ENCODE measurements around the gene ZSCAN20.

Gene ZSCAN20

GRCh38 chr1:33516891-33517567, 44.6 kb downstream of the ZSCAN20 start:
- no peak overlapping the region for H2AK5ac ChIP-seq (ENCODE audit: low read depth, low read length)
- H3K4me1 ChIP-seq (ENCODE audit: control insufficient read depth in 2 of 2, insufficient read depth in 1 of 2, low read depth in 1 of 2, low read length in 2 of 2): no peaks in the 10 kb centered on the region
- no peak overlapping the region for H4K91ac ChIP-seq (ENCODE audit: low read depth, low read length, poor library complexity)
- no peak overlapping the region for H2BK15ac ChIP-seq (ENCODE audit: low read length)
- no peaks in the 10 kb centered on the region for H3K79me1 ChIP-seq (ENCODE audit: low read depth, low read length)
- no peak overlapping the region for H3K4me3 ChIP-seq (ENCODE audit: low read length in 2 of 2)
- H3K27me3 ChIP-seq (ENCODE audit: control insufficient read depth in 3 of 3, insufficient read depth in 3 of 3, low read depth in 1 of 3, low read length in 3 of 3): peaks cover 0 to 24% (median 0%) of the 10 kb centered on the region in 3 experiments
- H3K18ac ChIP-seq (ENCODE audit: low read length): no peak overlapping the region
- WGBS, 2 donors (ENCODE audit: extremely low coverage in 2 of 2, insufficient read length in 2 of 2, insufficient replicate concordance in 1 of 2): no CpG with 5 or more reads among the region's 8 CpGs
- H3K9me3 ChIP-seq (replicated peaks in 1 of 2; ENCODE audit: control insufficient read depth in 2 of 2, insufficient read depth in 1 of 2, low read depth in 1 of 2, low read length in 2 of 2): no peaks in the 10 kb centered on the region
- no peak overlapping the region for H3K9ac ChIP-seq (ENCODE audit: low read depth, low read length, poor library complexity)
- no peak overlapping the region for H2BK5ac ChIP-seq (ENCODE audit: low read length)
- H4K8ac ChIP-seq (ENCODE audit: low read depth, low read length): no peak overlapping the region
- H3K4ac ChIP-seq (ENCODE audit: low read length): no peak overlapping the region
- no peaks in the 10 kb centered on the region for H3K36me3 ChIP-seq (replicated peaks in 1 of 2; ENCODE audit: control insufficient read depth in 2 of 2, insufficient read depth in 2 of 2, low read length in 2 of 2)
- no peak overlapping the region for H3K4me2 ChIP-seq (ENCODE audit: insufficient read depth, low read length, poor library complexity, severe bottlenecking)
- no peak overlapping the region for H2AFZ ChIP-seq (ENCODE audit: low read length)
- H2BK120ac ChIP-seq (ENCODE audit: low read depth, low read length): no peak overlapping the region
- DNase-seq (ENCODE audit: low spot score): no peak
- no peak overlapping the region for H2BK12ac ChIP-seq (ENCODE audit: low read length)
- no peak overlapping the region for H3K27ac ChIP-seq (replicated peaks; ENCODE audit: low read length)
- no peak overlapping the region for H3K23ac ChIP-seq (ENCODE audit: low read depth, low read length, poor library complexity)
- H3K14ac ChIP-seq (ENCODE audit: low read length): no peak overlapping the region

GRCh38 chr1:33517596-33518250, 45.3 kb downstream of the ZSCAN20 start:
- H4K8ac ChIP-seq (ENCODE audit: low read depth, low read length): no peak overlapping the region
- H3K9ac ChIP-seq (ENCODE audit: low read depth, low read length, poor library complexity): no peak overlapping the region
- H3K4ac ChIP-seq (ENCODE audit: low read length): no peak overlapping the region
- H3K79me1 ChIP-seq (ENCODE audit: low read depth, low read length): no peaks in the 10 kb centered on the region
- no peak overlapping the region for H2BK5ac ChIP-seq (ENCODE audit: low read length)
- no peak overlapping the region for H3K4me2 ChIP-seq (ENCODE audit: insufficient read depth, low read length, poor library complexity, severe bottlenecking)
- H4K91ac ChIP-seq (ENCODE audit: low read depth, low read length, poor library complexity): no peak overlapping the region
- peaks cover 0 to 24% (median 0%) of the 10 kb centered on the region in 3 experiments for H3K27me3 ChIP-seq (ENCODE audit: control insufficient read depth in 3 of 3, insufficient read depth in 3 of 3, low read depth in 1 of 3, low read length in 3 of 3)
- no peak overlapping the region for H2AFZ ChIP-seq (ENCODE audit: low read length)
- H3K23ac ChIP-seq (ENCODE audit: low read depth, low read length, poor library complexity): no peak overlapping the region
- H2AK5ac ChIP-seq (ENCODE audit: low read depth, low read length): no peak overlapping the region
- H3K18ac ChIP-seq (ENCODE audit: low read length): no peak overlapping the region
- no peak overlapping the region for H2BK120ac ChIP-seq (ENCODE audit: low read depth, low read length)
- no CpG with 5 or more reads among the region's 12 CpGs for WGBS, 2 donors (ENCODE audit: extremely low coverage in 2 of 2, insufficient read length in 2 of 2, insufficient replicate concordance in 1 of 2)
- no peak overlapping the region for H3K27ac ChIP-seq (replicated peaks; ENCODE audit: low read length)
- no peak overlapping the region for H2BK15ac ChIP-seq (ENCODE audit: low read length)
- no peak overlapping the region for H2BK12ac ChIP-seq (ENCODE audit: low read length)
- no peaks in the 10 kb centered on the region for H3K9me3 ChIP-seq (replicated peaks in 1 of 2; ENCODE audit: control insufficient read depth in 2 of 2, insufficient read depth in 1 of 2, low read depth in 1 of 2, low read length in 2 of 2)
- H3K36me3 ChIP-seq (replicated peaks in 1 of 2; ENCODE audit: control insufficient read depth in 2 of 2, insufficient read depth in 2 of 2, low read length in 2 of 2): no peaks in the 10 kb centered on the region
- H3K4me1 ChIP-seq (ENCODE audit: control insufficient read depth in 2 of 2, insufficient read depth in 1 of 2, low read depth in 1 of 2, low read length in 2 of 2): no peaks in the 10 kb centered on the region
- H3K14ac ChIP-seq (ENCODE audit: low read length): no peak overlapping the region
- no peak for DNase-seq (ENCODE audit: low spot score)
- no peak overlapping the region for H3K4me3 ChIP-seq (ENCODE audit: low read length in 2 of 2)

- H3K79me1 ChIP-seq (ENCODE audit: low read depth, low read length): no peaks in the 10 kb centered on the region
- H3K4me3 ChIP-seq (ENCODE audit: low read length in 2 of 2): no peak overlapping the region
- no peaks in the 10 kb centered on the region for H3K9me3 ChIP-seq (replicated peaks in 1 of 2; ENCODE audit: control insufficient read depth in 2 of 2, insufficient read depth in 1 of 2, low read depth in 1 of 2, low read length in 2 of 2)
- no peak overlapping the region for H2BK15ac ChIP-seq (ENCODE audit: low read length)
- no peaks in the 10 kb centered on the region for H3K36me3 ChIP-seq (replicated peaks in 1 of 2; ENCODE audit: control insufficient read depth in 2 of 2, insufficient read depth in 2 of 2, low read length in 2 of 2)
- no peak overlapping the region for H3K4ac ChIP-seq (ENCODE audit: low read length)
- no peak for DNase-seq (ENCODE audit: low spot score)
- H2BK12ac ChIP-seq (ENCODE audit: low read length): no peak overlapping the region
- H3K4me1 ChIP-seq (ENCODE audit: control insufficient read depth in 2 of 2, insufficient read depth in 1 of 2, low read depth in 1 of 2, low read length in 2 of 2): no peaks in the 10 kb centered on the region
- no peak overlapping the region for H3K4me2 ChIP-seq (ENCODE audit: insufficient read depth, low read length, poor library complexity, severe bottlenecking)
- H3K14ac ChIP-seq (ENCODE audit: low read length): peak overlapping the region; percentile 4
- WGBS, 2 donors (ENCODE audit: extremely low coverage in 2 of 2, insufficient read length in 2 of 2, insufficient replicate concordance in 1 of 2): no CpG with 5 or more reads among the region's 27 CpGs
- H3K18ac ChIP-seq (ENCODE audit: low read length): no peak overlapping the region
- H3K23ac ChIP-seq (ENCODE audit: low read depth, low read length, poor library complexity): peak overlapping the region; percentile 76
- no peak overlapping the region for H2AK5ac ChIP-seq (ENCODE audit: low read depth, low read length)
- H4K91ac ChIP-seq (ENCODE audit: low read depth, low read length, poor library complexity): no peak overlapping the region
- no peak overlapping the region for H4K8ac ChIP-seq (ENCODE audit: low read depth, low read length)
- H2BK5ac ChIP-seq (ENCODE audit: low read length): no peak overlapping the region
- no peak overlapping the region for H3K9ac ChIP-seq (ENCODE audit: low read depth, low read length, poor library complexity)
- H2AFZ ChIP-seq (ENCODE audit: low read length): no peak overlapping the region
- H2BK120ac ChIP-seq (ENCODE audit: low read depth, low read length): no peak overlapping the region
- no peak overlapping the region for H3K27ac ChIP-seq (replicated peaks; ENCODE audit: low read length)
- H3K27me3 ChIP-seq (ENCODE audit: control insufficient read depth in 3 of 3, insufficient read depth in 3 of 3, low read depth in 1 of 3, low read length in 3 of 3): peaks cover 0 to 39% (median 0%) of the 10 kb centered on the region in 3 experiments
These were observed 46.9 kb downstream of the ZSCAN20 start for GRCh38 chr1:33519240-33519884.

GRCh38 chr1:33524586-33524985, 52.1 kb downstream of the ZSCAN20 start:
- Histone ChIP-seq H3K36me3 (replicated peaks in 1 of 2; ENCODE audit: control insufficient read depth in 2 of 2, insufficient read depth in 2 of 2, low read length in 2 of 2) (no peaks in the 10 kb centered on the region), H3K4me2 (ENCODE audit: insufficient read depth, low read length, poor library complexity, severe bottlenecking) (no peak overlapping the region), H3K27me3 (ENCODE audit: control insufficient read depth in 3 of 3, insufficient read depth in 3 of 3, low read depth in 1 of 3, low read length in 3 of 3) (peaks cover 0 to 25% (median 0%) of the 10 kb centered on the region in 3 experiments), H3K23ac (ENCODE audit: low read depth, low read length, poor library complexity) (no peak overlapping the region), H3K14ac (ENCODE audit: low read length) (no peak overlapping the region), H3K79me1 (ENCODE audit: low read depth, low read length) (peaks cover 1% of the 10 kb centered on the region), H3K9ac (ENCODE audit: low read depth, low read length, poor library complexity) (no peak overlapping the region), H2AFZ (ENCODE audit: low read length) (no peak overlapping the region), H2BK15ac (ENCODE audit: low read length) (no peak overlapping the region), H2BK120ac (ENCODE audit: low read depth, low read length) (no peak overlapping the region), H4K8ac (ENCODE audit: low read depth, low read length) (no peak overlapping the region), H3K4me3 (ENCODE audit: low read length in 2 of 2) (no peak overlapping the region), H2BK5ac (ENCODE audit: low read length) (no peak overlapping the region), H4K91ac (ENCODE audit: low read depth, low read length, poor library complexity) (no peak overlapping the region), H3K27ac (replicated peaks; ENCODE audit: low read length) (no peak overlapping the region), H3K4me1 (ENCODE audit: control insufficient read depth in 2 of 2, insufficient read depth in 1 of 2, low read depth in 1 of 2, low read length in 2 of 2) (no peaks in the 10 kb centered on the region), H3K18ac (ENCODE audit: low read length) (no peak overlapping the region), H2AK5ac (ENCODE audit: low read depth, low read length) (no peak overlapping the region), H3K9me3 (replicated peaks in 1 of 2; ENCODE audit: control insufficient read depth in 2 of 2, insufficient read depth in 1 of 2, low read depth in 1 of 2, low read length in 2 of 2) (no peaks in the 10 kb centered on the region), H3K4ac (ENCODE audit: low read length) (no peak overlapping the region), H2BK12ac (ENCODE audit: low read length) (no peak overlapping the region)
- no CpG with 5 or more reads among the region's 3 CpGs for WGBS, 2 donors (ENCODE audit: extremely low coverage in 2 of 2, insufficient read length in 2 of 2, insufficient replicate concordance in 1 of 2)
- no peak for DNase-seq (ENCODE audit: low spot score)
